ENCODE measurements around the gene PTPRN2.

DNA sequence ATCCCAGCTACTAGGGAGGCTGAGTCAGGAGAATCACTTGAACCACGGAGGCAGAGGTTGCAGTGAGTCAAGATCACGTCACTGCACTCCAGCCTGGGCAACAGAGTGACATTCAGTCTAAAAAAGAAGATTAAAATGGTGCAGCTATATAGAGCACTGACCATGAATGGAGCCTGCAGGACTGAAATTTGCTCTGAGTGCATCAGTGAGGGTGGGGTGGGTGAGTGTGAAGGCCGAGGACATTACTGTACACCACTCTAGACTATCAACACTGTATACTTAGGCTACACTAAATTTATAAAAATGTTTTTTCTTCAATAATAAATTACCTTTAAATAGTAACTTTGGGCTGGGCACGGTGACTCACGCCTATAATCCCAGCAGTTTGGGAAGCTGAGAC, 294.7 kb downstream of the PTPRN2 start:
- TF ChIP-seq CTCF (conservative IDR thresholded peaks at IDR 0.05 in 1 of 2, IDR thresholded peaks at IDR 0.05 in 1 of 2; ENCODE audit: extremely low read depth in 1 of 2, insufficient read depth in 1 of 2, low read depth in 1 of 2, low read length in 2 of 2): no peak
- no peak for TF ChIP-seq EZH2 (IDR thresholded peaks at IDR 0.05; ENCODE audit: borderline replicate concordance, low read length)

Measured in mammary epithelial cell (primary cell).